Anterior cingulate cortex (tissue), 58 donors: ENCODE measurements around the gene C19orf47.

ENCODE experiments used
- DNase-seq, 58 donors: peaks; one replicate each; lab custom pipeline; 2025; lab: John Stamatoyannopoulos, UW

The C19orf47 gene

DNA sequence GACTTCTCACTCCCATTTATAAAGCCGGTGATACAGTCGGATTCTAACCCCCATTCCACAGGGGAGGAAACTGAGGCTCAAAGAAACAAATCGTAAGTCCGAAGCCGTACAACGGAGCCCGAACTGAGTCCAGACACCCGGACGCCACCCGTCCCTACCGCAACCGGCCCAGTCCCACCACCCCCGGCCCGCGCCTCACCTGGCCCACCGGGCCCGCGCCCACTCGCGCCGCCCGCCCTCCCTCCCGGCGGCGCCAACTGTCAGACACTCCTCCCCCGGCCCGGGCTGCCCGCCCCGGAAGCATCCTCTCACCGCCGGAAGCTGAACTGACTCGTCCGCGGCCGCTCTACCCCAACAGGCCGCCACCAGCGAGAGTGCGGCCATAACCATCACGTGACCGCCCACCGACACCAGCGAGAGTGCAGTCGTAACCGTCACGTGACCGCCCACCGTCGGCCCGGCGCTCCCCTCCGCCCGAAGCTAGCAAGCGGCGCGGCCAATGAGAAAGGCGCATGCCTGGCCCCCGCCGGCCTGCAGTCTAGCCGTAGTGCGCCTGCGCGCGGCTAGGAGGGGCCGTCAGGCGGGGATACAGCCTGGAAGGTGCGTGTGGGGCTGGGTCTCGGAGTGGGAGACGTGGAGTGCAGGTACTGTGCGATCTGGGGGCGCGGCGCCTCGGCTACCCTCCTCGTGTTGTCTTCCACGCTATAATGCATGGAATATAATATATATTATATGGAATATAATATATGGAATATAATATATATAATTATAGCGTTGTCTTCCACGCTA lies at the start of gene C19orf47, which contains the start of gene PLD3:
Gene C19orf47 (minus strand): TSS at position 273 of the 789 bp plus-strand sequence. CDS start 6,540 bp downstream, outside the sequence.
Gene PLD3 (plus strand): TSS at position 571 of the 789 bp plus-strand sequence. CDS start 17,789 bp downstream, outside the sequence.
- peak; percentile 90 to 100 (median 99) for DNase-seq

DNA sequence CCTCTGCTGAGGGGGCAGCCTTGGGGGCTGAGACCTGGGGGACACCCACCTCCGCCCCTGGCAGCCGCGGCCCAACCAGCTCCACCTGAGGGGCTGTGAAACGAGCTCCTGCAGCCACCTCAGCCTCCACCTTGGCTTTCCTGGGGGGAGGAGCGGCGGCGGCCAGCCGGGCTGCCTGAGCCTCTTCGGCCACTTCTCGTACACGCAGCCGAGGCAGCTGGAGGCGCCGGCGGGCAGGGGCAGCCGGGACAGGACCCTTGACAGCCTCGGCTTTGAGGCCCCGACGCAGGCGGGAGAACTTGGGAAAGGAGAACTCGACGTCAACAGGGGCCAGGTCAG lies 49.3 kb upstream of the C19orf47 start:
- DNase-seq, result no peak

DNA sequence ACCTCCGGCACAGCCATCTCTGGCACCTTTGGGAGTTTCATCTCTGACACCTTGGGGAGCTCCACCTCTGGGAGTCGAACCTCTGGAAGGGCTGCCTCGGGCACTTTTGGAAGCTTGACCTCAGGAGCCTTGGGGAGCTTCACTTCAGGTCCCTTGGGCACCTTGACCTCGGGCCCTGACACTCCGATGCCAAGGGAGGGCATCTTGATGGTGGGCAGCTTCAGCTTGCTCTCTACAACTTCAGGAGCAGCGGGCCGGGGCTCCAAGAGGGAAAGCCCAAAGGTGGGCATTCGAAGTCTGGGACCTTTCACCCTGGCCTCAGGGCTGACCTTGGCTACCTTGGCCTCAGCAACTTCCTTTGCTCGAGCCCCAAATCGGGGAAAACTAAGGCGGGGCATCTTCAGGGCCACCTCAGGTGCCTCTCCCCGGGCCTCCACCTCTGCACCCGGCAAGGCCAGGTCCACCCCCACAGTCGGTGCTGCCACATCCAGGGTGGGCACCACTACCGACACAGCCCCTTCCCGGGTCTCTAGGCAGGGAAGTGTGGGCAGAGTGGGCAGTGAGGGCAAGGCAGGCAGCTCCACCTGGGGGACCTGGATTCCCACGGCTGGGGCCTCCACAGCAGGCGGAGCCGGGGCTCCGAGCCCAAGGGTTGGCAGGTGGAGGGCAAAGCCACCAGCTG lies 48.8 kb upstream of the C19orf47 start:
- no peak for DNase-seq

DNA sequence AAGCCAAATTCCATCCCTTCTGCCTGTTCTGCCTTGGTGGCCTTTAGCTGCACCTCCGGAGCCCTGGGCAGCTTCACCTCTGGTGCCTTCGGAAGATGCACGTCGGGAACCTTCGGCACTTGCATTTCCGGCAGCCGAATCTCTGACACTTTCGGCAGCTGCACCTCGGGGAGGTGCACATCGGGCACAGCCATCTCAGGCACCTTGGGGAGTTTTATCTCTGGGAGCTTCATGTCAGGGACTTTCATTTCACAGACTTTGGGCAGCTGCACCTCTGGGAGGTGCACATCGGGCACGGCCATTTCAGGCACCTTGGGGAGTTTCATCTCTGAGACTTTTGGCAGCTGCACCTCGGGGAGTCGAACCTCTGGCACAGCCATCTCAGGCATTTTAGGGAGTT lies 47.8 kb upstream of the C19orf47 start:
- DNase-seq, result no peak

- no peak for DNase-seq
Measured at GRCh38 chr19:40394816-40395210, 46.6 kb upstream of the C19orf47 start.

DNA sequence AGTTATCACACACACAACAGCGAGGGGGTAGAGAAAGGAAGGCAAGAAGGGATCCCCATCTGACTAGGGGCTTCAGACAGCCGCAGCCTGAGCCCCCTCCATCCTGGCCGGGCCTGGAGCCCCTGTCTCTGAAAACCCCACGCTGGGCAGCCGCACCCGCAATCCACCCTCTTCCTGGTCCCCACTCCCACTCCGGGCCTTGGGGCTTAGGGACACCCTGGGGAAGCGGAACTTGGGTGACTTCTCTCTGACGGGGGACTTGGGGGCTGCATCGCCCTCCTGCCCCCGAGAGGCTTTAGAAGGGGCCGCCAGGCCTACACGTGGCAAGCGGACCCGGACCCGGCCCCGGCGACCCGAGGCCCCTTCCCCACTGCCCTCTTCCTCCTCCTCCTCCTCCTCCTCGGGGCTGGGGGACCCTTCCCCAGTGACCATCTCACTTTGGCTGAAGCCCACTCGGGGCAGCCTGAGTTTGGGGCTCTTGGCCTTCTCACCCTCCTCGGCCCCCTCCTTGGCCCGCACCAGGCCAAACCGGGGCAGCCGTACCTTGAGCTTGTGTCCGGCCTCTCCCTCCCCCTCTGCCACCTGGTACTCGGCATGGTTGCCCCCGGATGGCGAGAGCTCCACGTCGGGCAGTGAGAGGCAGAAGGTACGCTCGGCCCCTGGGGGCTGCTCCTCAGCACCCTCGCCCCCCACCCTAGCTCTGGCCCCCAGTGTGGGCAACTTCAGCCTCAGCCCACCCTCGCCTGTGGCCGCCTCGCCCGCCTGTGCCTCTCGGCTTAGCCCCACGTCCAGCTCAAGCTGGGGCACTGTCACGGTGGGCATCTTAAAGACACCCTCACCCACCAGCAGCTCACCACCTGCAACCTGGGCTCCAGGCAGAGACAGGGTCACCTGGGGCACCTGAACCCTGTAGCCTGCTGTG lies 46.0 kb upstream of the C19orf47 start:
- DNase-seq, result no peak

DNA sequence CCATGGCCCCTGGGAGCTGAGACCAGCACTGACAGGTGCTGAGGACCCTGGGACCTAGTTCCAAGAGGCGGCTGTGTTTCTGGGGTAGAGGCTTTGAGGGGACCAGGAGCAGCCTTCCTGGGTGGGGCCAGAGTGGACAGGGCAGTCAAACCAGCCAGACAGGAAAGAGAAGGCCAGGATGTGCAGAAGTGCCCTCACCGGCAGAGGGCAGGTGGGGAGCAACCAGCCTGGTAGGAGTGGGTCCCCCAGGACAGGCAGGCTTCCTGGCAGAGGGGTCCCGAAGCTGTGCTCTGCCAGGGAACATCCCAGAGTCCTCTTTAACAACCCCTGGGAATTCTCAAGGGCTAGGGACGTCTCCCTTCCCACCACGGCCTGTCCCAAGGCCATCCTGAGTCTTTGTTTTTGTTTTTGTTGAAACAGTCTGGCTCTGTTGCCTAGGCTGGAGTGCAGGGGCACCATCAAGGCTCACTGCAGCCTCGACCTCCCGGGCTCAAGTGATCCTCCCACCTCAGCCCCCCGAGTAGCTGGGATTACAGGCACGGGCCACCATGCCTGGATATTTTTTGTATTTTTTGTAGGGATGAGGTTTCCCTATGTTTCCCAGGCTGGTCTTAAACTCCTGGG lies 44.8 kb upstream of the C19orf47 start:
- no peak for DNase-seq

DNA sequence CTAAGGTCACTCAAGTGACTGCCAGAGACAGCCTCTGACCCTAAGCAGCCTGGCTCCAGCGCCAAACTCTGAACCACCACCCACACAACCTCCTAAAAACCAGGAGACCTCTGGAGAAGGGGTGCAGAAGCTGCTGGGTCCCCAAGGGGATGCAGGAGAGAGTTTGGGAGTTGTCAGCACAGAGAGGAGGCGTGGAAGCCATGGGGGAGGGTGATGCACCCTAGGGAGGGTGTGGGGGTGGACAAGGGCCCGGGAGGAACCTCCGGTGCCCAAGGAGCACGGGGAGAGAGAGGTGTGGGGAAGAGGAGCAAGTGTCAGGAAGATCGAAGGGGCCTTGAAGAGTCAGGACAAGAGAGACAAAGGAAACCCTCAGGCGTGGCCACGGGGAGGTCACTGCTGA lies 43.9 kb upstream of the C19orf47 start:
- DNase-seq, result no peak

GRCh38 chr19:40390084-40390742 lies 42.0 kb upstream of the C19orf47 start, which contains the start of gene HIPK4:
HIPK4 (minus strand) TSS chr19:40390181; CDS start chr19:40389902, 279 bp downstream.
- no peak for DNase-seq

GRCh38 chr19:40389404-40390083 lies 41.3 kb upstream of the C19orf47 start:
- no peak for DNase-seq

DNA sequence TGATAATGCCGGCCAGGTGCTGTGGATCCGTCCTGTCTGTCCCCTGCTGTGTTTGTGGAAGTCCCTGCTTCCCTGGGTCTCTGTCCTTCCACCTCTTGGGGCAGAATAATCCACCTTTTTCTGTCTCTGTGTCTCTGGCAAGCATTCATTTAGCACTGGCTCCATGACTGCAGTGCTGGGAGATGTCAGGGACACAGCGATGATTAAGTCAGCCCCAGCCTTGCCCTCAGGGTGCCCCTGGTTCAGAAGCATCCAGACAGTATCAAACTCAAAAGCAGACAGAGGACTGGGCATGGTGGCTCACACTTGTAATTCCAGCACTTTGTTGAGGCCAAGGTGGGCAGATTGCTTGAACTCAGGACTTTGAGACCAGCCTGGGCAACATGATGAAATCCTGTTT lies 40.3 kb upstream of the C19orf47 start:
- no peak for DNase-seq

GRCh38 chr19:40387155-40387554 lies 39.0 kb upstream of the C19orf47 start:
- no peak for DNase-seq

DNA sequence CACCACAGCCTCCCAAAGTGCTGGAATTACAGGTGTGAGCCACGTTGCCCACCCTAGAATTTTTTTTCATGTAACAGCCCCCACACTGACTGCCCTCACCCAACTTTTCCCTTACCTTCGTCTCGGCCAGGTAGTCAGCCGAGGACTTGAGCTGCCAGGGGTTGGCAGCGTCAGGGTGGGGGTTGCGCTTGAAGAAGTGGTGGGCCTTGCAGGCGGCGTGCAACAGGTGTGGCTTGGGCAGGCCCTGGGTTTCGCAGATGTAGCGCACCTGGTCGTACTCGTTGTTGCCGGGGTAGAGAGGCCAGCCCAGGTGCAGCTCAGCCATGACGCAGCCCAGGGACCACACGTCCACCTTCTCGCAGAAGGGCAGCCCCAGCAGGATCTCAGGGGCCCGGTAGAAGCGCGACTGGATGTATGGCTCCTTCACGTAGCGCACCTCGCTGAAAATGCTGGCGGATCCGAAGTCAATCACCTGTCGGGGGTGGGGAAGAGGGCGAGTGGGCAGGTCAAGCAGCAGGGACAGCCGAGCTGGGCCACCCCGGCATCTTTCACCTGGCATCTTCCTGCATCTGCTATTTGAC lies 35.6 kb upstream of the C19orf47 start:
- DNase-seq, result no peak

DNA sequence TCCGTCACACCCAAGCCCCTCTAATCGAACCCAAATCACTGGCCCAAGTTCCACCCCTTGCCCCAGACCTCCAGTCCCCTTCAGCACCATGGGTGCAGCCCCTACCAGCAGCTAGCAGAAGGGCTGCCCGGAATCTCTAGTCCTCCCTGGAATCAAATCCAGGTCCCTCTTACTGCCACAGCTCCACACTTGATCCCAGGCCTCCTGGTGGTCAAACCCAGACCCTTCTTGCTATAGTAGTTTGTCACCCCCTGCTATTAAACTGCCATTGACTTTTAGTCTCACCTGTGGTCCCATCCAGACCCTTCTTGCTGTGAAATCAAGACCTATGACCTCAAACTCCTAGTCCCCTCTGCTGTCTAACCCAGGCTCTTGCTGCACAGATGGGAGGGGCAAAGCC lies 33.1 kb upstream of the C19orf47 start:
- DNase-seq, result no peak

DNA sequence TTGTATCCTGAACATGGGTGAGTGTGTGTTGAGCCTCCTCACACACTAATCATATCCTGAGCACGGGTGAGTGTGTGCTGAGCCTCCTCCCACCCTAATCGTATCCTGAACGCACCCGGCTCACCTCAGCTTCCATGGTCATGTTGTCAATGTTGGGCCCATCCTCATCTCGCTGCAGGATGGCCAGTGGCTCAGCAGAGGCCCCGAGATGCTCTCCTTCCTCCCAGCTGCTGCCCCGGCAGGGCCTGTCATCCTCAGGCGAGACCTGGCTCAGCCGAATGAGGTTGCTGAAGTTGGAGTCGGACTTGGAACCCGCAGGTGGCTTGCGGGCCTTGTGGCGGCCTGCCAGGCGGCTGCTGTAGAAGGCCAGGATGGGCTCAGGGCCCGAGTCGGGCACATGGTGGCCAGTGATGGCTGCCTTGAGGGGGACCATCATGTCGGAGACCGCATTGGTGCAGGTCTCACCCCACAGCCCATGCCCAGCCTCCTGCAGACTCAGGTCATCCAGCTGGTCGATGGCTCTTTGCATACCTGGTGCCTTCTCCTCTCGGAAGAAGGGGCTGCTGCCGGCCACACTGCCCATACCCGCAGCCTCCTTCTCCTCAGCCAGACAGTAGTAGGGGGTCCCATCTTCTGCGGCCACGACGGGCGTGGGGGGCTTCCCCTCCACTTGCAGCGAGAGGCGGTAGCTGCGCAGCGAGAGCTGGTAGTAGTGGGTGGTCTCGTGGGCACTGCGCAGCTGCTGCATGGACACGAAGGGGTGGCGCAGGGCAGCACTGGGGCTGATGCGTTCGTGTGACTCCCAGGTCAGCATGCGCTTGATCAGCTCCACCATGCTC lies 32.2 kb upstream of the C19orf47 start:
- peak in 1 of 58 donors; percentile 10 for DNase-seq

DNA sequence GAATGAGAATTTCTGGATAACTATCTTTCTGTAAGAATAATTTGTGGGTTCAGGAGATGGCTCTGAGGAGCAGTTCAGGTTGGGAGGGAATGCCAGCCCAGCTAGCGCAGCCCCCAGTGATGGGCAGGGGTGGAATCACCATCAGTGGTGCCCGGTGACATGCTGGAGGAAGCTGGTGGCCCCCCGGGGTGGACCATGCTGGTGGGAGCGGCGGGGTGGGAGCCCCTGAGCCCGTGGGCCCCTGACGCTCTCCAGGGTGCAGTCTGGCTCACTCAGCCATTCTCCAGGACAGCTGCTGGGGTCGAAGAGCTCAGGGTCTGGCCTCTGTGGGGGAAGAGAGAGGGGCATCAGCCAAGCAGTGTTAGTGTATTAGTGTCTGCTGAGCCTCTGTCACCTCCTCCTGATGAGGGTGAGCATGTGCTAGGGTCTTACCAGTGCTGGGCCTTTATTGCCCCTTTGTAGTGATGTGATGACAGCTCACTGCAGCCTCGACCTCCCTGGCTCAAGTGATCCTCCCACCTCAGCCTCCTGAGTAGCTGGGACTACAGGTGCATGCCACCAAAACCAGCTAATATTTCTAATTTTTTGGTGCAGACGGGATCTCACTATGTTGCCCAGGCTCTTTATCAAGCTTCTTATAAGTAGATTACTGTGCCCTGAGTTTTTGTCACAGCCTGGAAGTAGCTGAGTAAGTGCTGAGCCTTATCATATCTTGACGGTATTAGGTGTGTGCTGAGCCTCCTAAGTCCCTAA lies 31.4 kb upstream of the C19orf47 start:
- no peak for DNase-seq

- no peak for DNase-seq
Measured at GRCh38 chr19:40378509-40378908, 30.3 kb upstream of the C19orf47 start.
